Nephron progenitor cell (in vitro differentiated cells): ENCODE data around the gene ATP5IF1.

Source experiments
- DNase-seq: peaks from one replicate; pipeline ENCODE4 v3.0.0; 2021
- H3K27ac Mint-ChIP-seq: 2 replicates; pipeline ENCODE4 v1.8.0; 2021; ENCODE audit warnings: mild to moderate bottlenecking, moderate library complexity, mixed read lengths
- H3K27me3 Mint-ChIP-seq: 2 replicates; pipeline ENCODE4 v1.8.0; 2021; ENCODE audit warnings: mild to moderate bottlenecking, low read depth, mixed read lengths; ENCODE audit not compliant: poor library complexity
- H3K36me3 Mint-ChIP-seq: 2 replicates; pipeline ENCODE4 v1.8.0; 2021; ENCODE audit warnings: low read depth, mixed read lengths
- H3K4me1 Mint-ChIP-seq: 2 replicates; pipeline ENCODE4 v1.8.0; 2021; ENCODE audit warnings: mixed read lengths
- H3K4me3 Mint-ChIP-seq: 2 replicates; pipeline ENCODE4 v1.8.0; 2021; ENCODE audit warnings: mild to moderate bottlenecking, moderate library complexity, mixed read lengths
- H3K9me3 Mint-ChIP-seq: 2 replicates; pipeline ENCODE4 v1.8.0; 2021; ENCODE audit warnings: mild to moderate bottlenecking, moderate library complexity, mixed read lengths
- CTCF ChIP-seq: fragments of 200-600 bp; sonication (generic); IDR thresholded peaks from 2 replicates; pipeline ENCODE4 v1.5.0; 2021; ENCODE audit warnings: antibody characterized with exemption

The ATP5IF1 gene

DNA sequence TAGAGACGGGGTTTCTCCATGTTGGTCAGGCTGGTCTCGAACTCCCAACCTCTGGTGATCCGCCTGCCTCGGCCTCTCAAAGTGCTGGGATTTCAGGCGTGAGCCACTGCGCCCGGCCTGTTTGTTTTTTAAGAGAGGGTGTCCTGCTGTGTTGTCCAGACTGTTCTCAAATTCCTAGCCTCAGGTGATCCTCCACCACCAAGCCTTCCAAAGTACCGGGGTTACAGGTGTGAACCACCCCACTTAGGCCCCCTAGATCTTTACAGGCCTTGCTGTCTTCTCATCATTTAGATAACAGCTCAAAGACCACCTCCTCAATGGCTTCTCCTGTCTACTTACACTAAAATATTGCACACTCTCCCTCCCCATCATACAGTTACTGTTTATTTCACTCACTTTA lies 29.7 kb downstream of the ATP5IF1 start:
- Mint-ChIP-seq H3K4me3 (no peak overlapping the region), H3K9me3 (no peaks in the 10 kb centered on the region), H3K27ac (no peak overlapping the region), H3K36me3 (peaks cover 9% of the 10 kb centered on the region), H3K4me1 (peaks cover 61% of the 10 kb centered on the region), H3K27me3 (no peaks in the 10 kb centered on the region)
- DNase-seq: no peak
- no peak for TF ChIP-seq CTCF

DNA sequence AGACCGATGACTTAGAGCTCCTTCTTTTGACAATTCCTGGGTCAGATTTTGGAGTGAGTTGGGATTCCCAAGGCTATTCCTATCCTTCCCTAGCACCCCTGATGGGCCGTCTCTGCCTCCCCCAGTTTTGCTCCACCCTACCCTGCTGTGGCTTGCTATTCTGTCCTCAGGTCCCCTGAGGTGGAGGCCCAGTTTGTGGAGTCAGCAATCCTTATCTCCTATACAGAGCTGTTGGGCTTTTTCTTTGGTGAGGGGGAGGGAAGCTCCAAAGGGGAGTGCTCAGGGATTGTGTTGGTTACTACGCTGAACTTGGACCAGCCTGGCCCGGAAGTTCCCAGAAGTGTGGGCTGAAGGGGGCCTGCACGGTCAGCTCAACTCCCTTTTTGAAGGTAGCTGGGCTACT lies 31.0 kb downstream of the ATP5IF1 start:
- H3K27me3 Mint-ChIP-seq: no peaks in the 10 kb centered on the region
- H3K4me1 Mint-ChIP-seq: peaks cover 50% of the 10 kb centered on the region
- H3K27ac Mint-ChIP-seq: no peak overlapping the region
- no peak overlapping the region for H3K4me3 Mint-ChIP-seq
- H3K9me3 Mint-ChIP-seq: no peaks in the 10 kb centered on the region
- H3K36me3 Mint-ChIP-seq: peaks cover 20% of the 10 kb centered on the region
- no peak for DNase-seq
- no peak for TF ChIP-seq CTCF

DNA sequence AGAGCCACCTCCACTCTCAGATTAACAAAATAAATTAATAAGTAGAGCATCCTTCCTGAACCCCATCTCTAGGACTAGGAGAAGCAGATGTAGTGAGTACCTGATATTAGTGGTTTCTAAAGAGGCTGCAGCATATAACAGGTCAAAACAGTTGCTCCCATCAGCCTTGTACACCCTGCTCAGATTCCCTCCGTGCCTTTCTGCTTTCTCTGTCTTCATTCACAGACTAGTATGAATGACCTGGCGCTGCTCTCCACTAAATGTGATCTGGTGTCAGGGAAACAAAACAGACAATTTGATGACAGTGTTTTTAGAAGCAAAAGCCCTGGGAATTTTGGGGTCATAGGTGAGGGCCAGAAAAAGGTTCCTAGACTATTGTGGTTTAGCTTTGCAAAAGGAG lies 31.7 kb downstream of the ATP5IF1 start:
- Mint-ChIP-seq H3K4me3 (no peak overlapping the region), H3K4me1 (peaks cover 46% of the 10 kb centered on the region), H3K27me3 (no peaks in the 10 kb centered on the region), H3K9me3 (no peaks in the 10 kb centered on the region), H3K27ac (peak overlapping the region; percentile 47), H3K36me3 (peaks cover 20% of the 10 kb centered on the region)
- TF ChIP-seq CTCF: no peak
- DNase-seq: no peak

DNA sequence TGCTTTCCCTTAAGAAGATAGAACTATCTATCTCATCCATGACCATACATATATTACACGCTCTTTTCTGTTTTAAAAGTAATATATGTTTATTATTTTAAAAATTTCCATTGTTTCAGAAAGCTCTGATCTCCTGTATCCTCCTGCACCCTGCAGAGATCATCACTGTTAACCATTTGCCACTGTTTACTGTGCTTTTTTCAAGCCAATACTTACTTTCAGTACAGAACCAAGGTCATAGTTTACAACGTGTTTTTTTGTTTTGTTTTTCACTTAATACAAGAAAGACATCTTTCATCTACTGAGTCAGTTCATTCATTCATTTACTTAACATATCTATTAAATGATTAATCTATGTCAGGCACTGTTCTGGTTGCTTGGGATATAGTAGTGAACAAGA lies 33.6 kb downstream of the ATP5IF1 start:
- no peak overlapping the region for H3K27ac Mint-ChIP-seq
- peaks cover 50% of the 10 kb centered on the region for H3K4me1 Mint-ChIP-seq
- no peaks in the 10 kb centered on the region for H3K27me3 Mint-ChIP-seq
- H3K9me3 Mint-ChIP-seq: no peaks in the 10 kb centered on the region
- no peak for TF ChIP-seq CTCF
- peaks cover 20% of the 10 kb centered on the region for H3K36me3 Mint-ChIP-seq
- no peak for DNase-seq
- H3K4me3 Mint-ChIP-seq: no peak overlapping the region

- Mint-ChIP-seq H3K27me3 (no peaks in the 10 kb centered on the region), H3K4me1 (peaks cover 24% of the 10 kb centered on the region), H3K4me3 (no peak overlapping the region), H3K36me3 (peaks cover 29% of the 10 kb centered on the region), H3K27ac (no peak overlapping the region), H3K9me3 (no peaks in the 10 kb centered on the region)
- no peak for TF ChIP-seq CTCF
- DNase-seq: no peak
Observed at GRCh38 chr1:28272215-28272852, 36.4 kb downstream of the ATP5IF1 start.

DNA sequence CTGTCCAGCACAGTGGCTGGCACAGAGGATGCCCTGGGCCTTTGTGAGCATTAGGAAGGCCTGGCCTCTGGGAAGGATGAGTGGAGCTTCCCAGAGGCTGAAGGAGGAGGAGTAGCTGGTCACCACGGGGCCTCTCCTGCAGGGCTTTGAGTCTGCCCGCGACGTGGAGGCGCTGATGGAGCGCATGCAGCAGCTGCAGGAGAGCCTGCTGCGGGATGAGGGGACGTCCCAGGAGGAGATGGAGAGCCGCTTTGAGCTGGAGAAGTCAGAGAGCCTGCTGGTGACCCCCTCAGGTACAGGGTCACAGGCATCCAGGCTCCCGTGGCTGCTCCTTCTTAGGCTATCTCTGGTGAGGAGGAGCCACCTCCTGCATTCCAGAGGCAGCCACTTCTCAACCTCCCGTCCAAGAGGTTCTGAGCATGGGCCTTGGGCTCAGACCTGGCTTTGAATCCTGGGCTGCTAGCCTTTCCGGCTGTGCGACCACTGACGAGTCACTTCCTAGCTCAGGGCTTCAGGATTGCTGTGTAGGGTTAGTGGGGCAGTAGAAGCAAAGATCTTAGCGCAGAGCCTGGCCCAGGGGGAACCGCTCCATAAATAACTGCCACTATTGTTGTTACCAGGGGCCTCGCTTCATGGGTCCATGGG lies 37.4 kb downstream of the ATP5IF1 start:
- no peak for DNase-seq
- Mint-ChIP-seq H3K4me1 (peaks cover 14% of the 10 kb centered on the region), H3K36me3 (peaks cover 39% of the 10 kb centered on the region), H3K4me3 (no peak overlapping the region), H3K27ac (peak overlapping the region; percentile 91), H3K9me3 (no peaks in the 10 kb centered on the region), H3K27me3 (no peaks in the 10 kb centered on the region)
- TF ChIP-seq CTCF: no peak
